HUES6 (cell line): ENCODE results near the gene PLCH1.

Experiments used
- H3K27ac ChIP-seq: 2 replicates; pipeline ENCODE4 v1.7.0; 2013; ENCODE audit warnings: low read depth, mild to moderate bottlenecking, low read length, inconsistent platforms
- H3K27me3 ChIP-seq: 2 replicates; pipeline ENCODE4 v1.6.1; 2013; ENCODE audit warnings: low read length; ENCODE audit not compliant: control insufficient read depth, insufficient read depth
- H3K36me3 ChIP-seq: 2 replicates; pipeline ENCODE4 v1.6.1; 2013; ENCODE audit warnings: low read length; ENCODE audit not compliant: control insufficient read depth, insufficient read depth
- H3K4me1 ChIP-seq: 2 replicates; pipeline ENCODE4 v1.6.1; 2013; ENCODE audit warnings: low read length; ENCODE audit not compliant: control insufficient read depth, insufficient read depth
- H3K4me3 ChIP-seq: 2 replicates; pipeline ENCODE4 v1.5.1; 2013; ENCODE audit warnings: low read depth, low read length
- H3K9ac ChIP-seq: one replicate; pipeline ENCODE4 v1.6.1; 2013; ENCODE audit warnings: mild to moderate bottlenecking, low read length
- H3K9me3 ChIP-seq: 2 replicates; pipeline ENCODE4 v1.6.1; 2013; ENCODE audit warnings: low read depth, low read length; ENCODE audit not compliant: control insufficient read depth, insufficient read depth

PLCH1 gene

GRCh38 chr3:155743606-155744005 lies 1.3 kb downstream of the PLCH1 start:
- Histone ChIP-seq H3K4me3 (peak overlapping the region; percentile 99), H3K36me3 (no peaks in the 10 kb centered on the region), H3K27me3 (peaks cover 3% of the 10 kb centered on the region; the same call in 1 of the 2 replicates), H3K27ac (no peak overlapping the region), H3K4me1 (peaks cover 41% of the 10 kb centered on the region), H3K9ac (peak overlapping the region; percentile 74), H3K9me3 (no peaks in the 10 kb centered on the region)

GRCh38 chr3:155742349-155742965 lies 2.4 kb downstream of the PLCH1 start:
- no peaks in the 10 kb centered on the region for H3K9me3 ChIP-seq
- no peak overlapping the region for H3K4me3 ChIP-seq
- no peak overlapping the region for H3K27ac ChIP-seq
- peaks cover 3% of the 10 kb centered on the region; the same call in 1 of the 2 replicates for H3K27me3 ChIP-seq
- no peak overlapping the region for H3K9ac ChIP-seq
- peaks cover 37% of the 10 kb centered on the region for H3K4me1 ChIP-seq
- no peaks in the 10 kb centered on the region for H3K36me3 ChIP-seq

- no peak overlapping the region for H3K4me3 ChIP-seq
Observed at GRCh38 chr3:155741603-155742002, 3.3 kb downstream of the PLCH1 start.

GRCh38 chr3:155741101-155741500 lies 3.8 kb downstream of the PLCH1 start:
- H3K9ac ChIP-seq: no peak overlapping the region
- no peak overlapping the region for H3K27ac ChIP-seq
- peaks cover 3% of the 10 kb centered on the region; the same call in 1 of the 2 replicates for H3K27me3 ChIP-seq
- peaks cover 24% of the 10 kb centered on the region for H3K4me1 ChIP-seq
- H3K36me3 ChIP-seq: no peaks in the 10 kb centered on the region
- no peak overlapping the region for H3K4me3 ChIP-seq
- no peaks in the 10 kb centered on the region for H3K9me3 ChIP-seq

More at GRCh38 chr3:155741603-155742002, 3.3 kb downstream of the PLCH1 start:
- H3K4me1 ChIP-seq: peaks cover 29% of the 10 kb centered on the region
- no peak overlapping the region for H3K9ac ChIP-seq
- peaks cover 3% of the 10 kb centered on the region; the same call in 1 of the 2 replicates for H3K27me3 ChIP-seq
- no peaks in the 10 kb centered on the region for H3K36me3 ChIP-seq
- H3K9me3 ChIP-seq: no peaks in the 10 kb centered on the region
- H3K27ac ChIP-seq: no peak overlapping the region

DNA sequence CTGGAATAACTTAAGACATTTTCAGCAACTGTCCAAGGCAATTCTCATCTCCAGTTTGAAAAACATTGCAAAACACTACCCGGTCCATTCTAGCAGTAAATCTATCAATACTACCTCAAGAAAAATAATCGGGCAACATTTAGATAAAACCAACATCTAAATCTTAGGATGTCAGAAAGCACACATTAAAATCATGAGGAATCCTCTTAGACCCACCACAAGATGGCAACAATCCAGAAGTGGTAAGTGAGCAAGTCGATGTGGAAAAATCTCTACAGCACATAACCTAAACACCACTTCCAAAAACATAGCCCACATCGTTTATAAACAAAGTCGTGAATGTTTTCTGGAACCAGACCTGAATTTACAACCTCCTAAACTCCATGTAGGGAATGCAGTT lies 5.7 kb downstream of the PLCH1 start:
- H3K9me3 ChIP-seq: no peaks in the 10 kb centered on the region
- H3K27me3 ChIP-seq: no peaks in the 10 kb centered on the region
- no peak overlapping the region for H3K4me3 ChIP-seq
- no peak overlapping the region for H3K9ac ChIP-seq
- no peak overlapping the region for H3K27ac ChIP-seq
- no peaks in the 10 kb centered on the region for H3K36me3 ChIP-seq
- peaks cover 19% of the 10 kb centered on the region; the same call in 1 of the 2 replicates for H3K4me1 ChIP-seq

DNA sequence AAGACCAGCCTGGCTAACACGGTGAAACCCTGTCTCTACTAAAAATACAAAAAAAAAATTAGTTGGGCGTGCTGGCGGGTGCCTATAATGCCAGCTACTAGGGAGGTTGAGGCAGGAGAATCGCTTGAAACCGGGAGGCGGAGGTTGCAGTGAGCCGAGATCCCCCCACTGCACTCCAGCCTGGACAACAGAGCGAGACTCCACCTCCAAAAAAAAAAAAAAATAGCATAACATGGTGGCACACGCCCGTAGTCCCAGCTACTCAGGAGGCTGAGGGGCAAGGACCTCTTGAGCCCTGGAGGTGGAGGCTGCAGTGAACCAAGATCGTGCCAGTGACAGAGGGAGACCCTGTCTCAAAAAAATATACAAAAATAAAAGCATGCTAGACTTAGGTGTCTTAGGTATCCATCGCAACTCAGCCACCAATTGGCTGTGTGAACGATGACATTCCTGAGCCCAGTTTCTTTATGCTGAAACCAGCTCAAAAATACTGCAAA lies 6.2 kb downstream of the PLCH1 start:
- H3K9me3 ChIP-seq: no peaks in the 10 kb centered on the region
- H3K4me3 ChIP-seq: no peak overlapping the region
- no peak overlapping the region for H3K9ac ChIP-seq
- peaks cover 18% of the 10 kb centered on the region; the same call in 1 of the 2 replicates for H3K4me1 ChIP-seq
- H3K36me3 ChIP-seq: no peaks in the 10 kb centered on the region
- no peaks in the 10 kb centered on the region for H3K27me3 ChIP-seq
- H3K27ac ChIP-seq: no peak overlapping the region

DNA sequence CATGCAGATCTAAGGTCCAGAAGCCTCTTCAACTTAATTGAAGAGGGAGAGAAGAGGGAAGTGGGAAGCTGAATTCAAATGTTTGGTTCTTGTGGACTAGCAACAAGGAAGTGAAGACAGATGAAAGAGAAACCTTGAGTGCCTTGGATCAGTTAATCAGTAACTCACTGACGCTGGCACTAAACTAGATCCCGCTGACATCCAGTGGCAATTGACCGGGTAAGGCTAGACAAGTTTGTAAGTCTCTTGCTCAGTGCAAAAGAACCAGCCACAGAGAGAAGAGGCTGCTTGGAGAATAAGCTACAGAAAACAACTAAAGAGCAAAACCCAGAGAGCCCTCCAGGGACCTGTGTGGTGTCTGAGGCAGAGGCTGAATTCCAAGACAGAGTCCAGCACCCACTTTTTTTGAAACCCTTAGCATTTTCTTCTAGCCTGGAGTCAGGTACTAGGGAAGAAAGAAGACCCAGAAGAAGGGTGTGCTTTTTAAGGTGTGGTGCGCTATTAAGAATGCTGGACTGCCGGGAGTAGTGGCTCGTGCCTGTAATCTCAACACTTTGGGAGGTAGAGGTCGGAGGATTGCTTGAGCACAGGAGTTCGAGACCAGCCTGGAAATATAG lies 6.9 kb downstream of the PLCH1 start:
- Histone ChIP-seq H3K9me3 (no peaks in the 10 kb centered on the region), H3K36me3 (no peaks in the 10 kb centered on the region), H3K4me1 (peaks cover 16% of the 10 kb centered on the region; the same call in 1 of the 2 replicates), H3K4me3 (no peak overlapping the region), H3K9ac (no peak overlapping the region), H3K27ac (no peak overlapping the region), H3K27me3 (no peaks in the 10 kb centered on the region)

DNA sequence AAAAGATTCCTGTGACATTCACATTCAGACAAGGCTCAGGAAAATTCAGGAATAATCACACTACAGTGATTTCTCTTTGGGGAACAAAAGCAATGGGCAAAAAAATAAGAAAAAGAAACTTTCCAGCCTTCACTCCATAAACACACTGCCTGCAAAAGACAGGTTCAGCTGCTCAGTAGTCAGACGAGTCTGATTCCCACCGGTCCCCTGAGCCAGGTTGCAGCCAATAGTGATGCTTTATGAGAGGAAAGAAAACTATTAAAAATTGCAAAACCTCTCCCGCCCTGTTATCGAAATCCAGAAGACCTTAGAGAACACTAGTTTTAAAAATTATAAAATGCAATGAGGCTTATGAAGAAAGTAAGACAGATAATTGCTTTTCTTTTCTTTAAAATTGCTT lies 8.5 kb downstream of the PLCH1 start:
- H3K27me3 ChIP-seq: no peaks in the 10 kb centered on the region
- H3K36me3 ChIP-seq: no peaks in the 10 kb centered on the region
- peaks cover 13% of the 10 kb centered on the region; the same call in 1 of the 2 replicates for H3K4me1 ChIP-seq
- H3K9me3 ChIP-seq: no peaks in the 10 kb centered on the region
- H3K27ac ChIP-seq: no peak overlapping the region; the same call in 1 of the 2 replicates
- no peak overlapping the region for H3K9ac ChIP-seq
- H3K4me3 ChIP-seq: no peak overlapping the region

DNA sequence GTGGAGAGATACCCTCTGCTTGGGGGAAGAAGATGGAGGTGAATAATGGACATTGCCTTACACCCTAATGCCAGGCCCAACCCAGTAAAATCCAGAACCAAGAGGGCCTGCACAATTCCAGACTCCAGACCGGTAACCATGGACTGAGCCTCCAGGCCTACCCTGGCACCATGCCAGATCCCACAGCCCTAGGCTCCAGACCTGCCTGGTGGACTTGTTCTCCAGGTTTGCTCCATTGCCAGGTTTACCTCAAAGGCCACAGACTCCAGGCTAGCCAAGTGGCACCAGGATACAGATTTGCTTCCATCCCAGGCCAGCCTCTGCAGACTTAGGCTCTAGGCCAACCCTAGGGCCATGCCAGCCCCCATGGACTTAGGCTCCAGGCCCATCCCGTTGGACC lies 14.0 kb downstream of the PLCH1 start:
- no peaks in the 10 kb centered on the region for H3K9me3 ChIP-seq
- H3K4me3 ChIP-seq: no peak overlapping the region
- no peak overlapping the region for H3K9ac ChIP-seq
- H3K27ac ChIP-seq: no peak overlapping the region
- no peaks in the 10 kb centered on the region for H3K36me3 ChIP-seq
- no peaks in the 10 kb centered on the region for H3K4me1 ChIP-seq
- H3K27me3 ChIP-seq: no peaks in the 10 kb centered on the region

GRCh38 chr3:155727836-155728235 lies 17.0 kb downstream of the PLCH1 start:
- Histone ChIP-seq H3K4me1 (no peaks in the 10 kb centered on the region), H3K9me3 (no peaks in the 10 kb centered on the region), H3K9ac (no peak overlapping the region), H3K4me3 (no peak overlapping the region), H3K36me3 (no peaks in the 10 kb centered on the region; the same call in 1 of the 2 replicates), H3K27me3 (no peaks in the 10 kb centered on the region), H3K27ac (no peak overlapping the region)

- H3K9ac ChIP-seq: no peak overlapping the region
- H3K36me3 ChIP-seq: no peaks in the 10 kb centered on the region
- no peak overlapping the region for H3K4me3 ChIP-seq
- H3K27ac ChIP-seq: no peak overlapping the region
- H3K27me3 ChIP-seq: no peaks in the 10 kb centered on the region
- peaks cover 24% of the 10 kb centered on the region for H3K9me3 ChIP-seq
- peaks cover 6% of the 10 kb centered on the region for H3K4me1 ChIP-seq
Observed at GRCh38 chr3:155714295-155714718, 30.6 kb downstream of the PLCH1 start.
